ENCODE results near the gene CMAS. TPM values are rescaled to one million over a fixed set of nuclear protein-coding genes. Genes with fewer than 3 reads are reported as not detected.

The CMAS gene
- total RNA-seq, 1 donor from 2014 or later: 37.9 TPM

DNA sequence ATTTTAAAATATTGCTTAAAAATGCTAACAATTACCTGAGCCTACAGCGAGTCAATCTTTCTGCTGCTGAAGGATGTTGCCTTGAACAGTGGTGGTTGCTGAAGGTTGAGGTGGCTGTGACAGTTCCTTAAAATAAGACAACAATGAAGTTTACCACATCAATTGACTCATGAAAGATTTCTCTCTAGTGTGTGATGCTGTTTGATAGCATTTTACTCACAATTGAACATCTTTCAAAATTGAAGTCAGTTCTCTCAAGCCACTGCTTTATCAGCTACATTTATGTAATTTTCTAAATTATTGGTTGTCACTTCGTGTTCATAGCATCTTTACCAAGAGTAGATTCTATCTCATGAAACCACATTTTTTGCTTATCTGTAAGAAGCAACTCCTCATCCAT lies 20.3 kb downstream of the CMAS start:
- no peak overlapping the region for H3K4me2 ChIP-seq (ENCODE audit: low read length)
- FAIRE-seq (peak; percentile 17), DNase-seq (ENCODE audit: low read depth) (no peak)
- no peak overlapping the region for H3K9ac ChIP-seq (ENCODE audit: low read length)
- H3K4me3 Mint-ChIP-seq (ENCODE audit: unreplicated experiment): no peak overlapping the region
- H3K9me3 ChIP-seq (ENCODE audit: insufficient read depth, low read depth, low read length): no peaks in the 10 kb centered on the region
- no peak overlapping the region for H2AFZ ChIP-seq (ENCODE audit: low read depth, low read length)
- H4K20me1 ChIP-seq (ENCODE audit: insufficient read depth, low read length): no peaks in the 10 kb centered on the region
- H3K4me1 ChIP-seq (ENCODE audit: insufficient read depth, low read length): no peaks in the 10 kb centered on the region
- H3K27ac Mint-ChIP-seq (ENCODE audit: unreplicated experiment): no peak overlapping the region
- no peak overlapping the region for H3K27ac ChIP-seq (ENCODE audit: low read depth, low read length)
- H3K36me3 ChIP-seq (ENCODE audit: insufficient read depth, low read length): peaks cover 28% of the 10 kb centered on the region
- no peak overlapping the region for H3K4me3 ChIP-seq (ENCODE audit: insufficient read depth, low read depth, low read length)
- no peaks in the 10 kb centered on the region for H3K27me3 ChIP-seq (ENCODE audit: insufficient read depth, low read length)
- peaks cover 4% of the 10 kb centered on the region for H3K36me3 Mint-ChIP-seq (ENCODE audit: low read depth, unreplicated experiment)
- no peaks in the 10 kb centered on the region for H3K4me1 Mint-ChIP-seq (ENCODE audit: low read depth, unreplicated experiment)
- no peaks in the 10 kb centered on the region for H3K79me2 ChIP-seq (ENCODE audit: insufficient read depth, low read length)
- no peak for TF ChIP-seq EZH2 (IDR thresholded peaks at IDR 0.05; ENCODE audit: insufficient read depth, low read length)
- TF ChIP-seq, protein P1, sequence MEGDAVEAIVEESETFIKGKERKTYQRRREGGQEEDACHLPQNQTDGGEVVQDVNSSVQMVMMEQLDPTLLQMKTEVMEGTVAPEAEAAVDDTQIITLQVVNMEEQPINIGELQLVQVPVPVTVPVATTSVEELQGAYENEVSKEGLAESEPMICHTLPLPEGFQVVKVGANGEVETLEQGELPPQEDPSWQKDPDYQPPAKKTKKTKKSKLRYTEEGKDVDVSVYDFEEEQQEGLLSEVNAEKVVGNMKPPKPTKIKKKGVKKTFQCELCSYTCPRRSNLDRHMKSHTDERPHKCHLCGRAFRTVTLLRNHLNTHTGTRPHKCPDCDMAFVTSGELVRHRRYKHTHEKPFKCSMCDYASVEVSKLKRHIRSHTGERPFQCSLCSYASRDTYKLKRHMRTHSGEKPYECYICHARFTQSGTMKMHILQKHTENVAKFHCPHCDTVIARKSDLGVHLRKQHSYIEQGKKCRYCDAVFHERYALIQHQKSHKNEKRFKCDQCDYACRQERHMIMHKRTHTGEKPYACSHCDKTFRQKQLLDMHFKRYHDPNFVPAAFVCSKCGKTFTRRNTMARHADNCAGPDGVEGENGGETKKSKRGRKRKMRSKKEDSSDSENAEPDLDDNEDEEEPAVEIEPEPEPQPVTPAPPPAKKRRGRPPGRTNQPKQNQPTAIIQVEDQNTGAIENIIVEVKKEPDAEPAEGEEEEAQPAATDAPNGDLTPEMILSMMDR (IDR thresholded peaks at IDR 0.05; ENCODE audit: insufficient read depth, low read depth, low read length): no peak
- H3K9me3 Mint-ChIP-seq (ENCODE audit: unreplicated experiment): peaks cover 5% of the 10 kb centered on the region
- no peaks in the 10 kb centered on the region for H3K27me3 Mint-ChIP-seq (ENCODE audit: low read depth, unreplicated experiment)

DNA sequence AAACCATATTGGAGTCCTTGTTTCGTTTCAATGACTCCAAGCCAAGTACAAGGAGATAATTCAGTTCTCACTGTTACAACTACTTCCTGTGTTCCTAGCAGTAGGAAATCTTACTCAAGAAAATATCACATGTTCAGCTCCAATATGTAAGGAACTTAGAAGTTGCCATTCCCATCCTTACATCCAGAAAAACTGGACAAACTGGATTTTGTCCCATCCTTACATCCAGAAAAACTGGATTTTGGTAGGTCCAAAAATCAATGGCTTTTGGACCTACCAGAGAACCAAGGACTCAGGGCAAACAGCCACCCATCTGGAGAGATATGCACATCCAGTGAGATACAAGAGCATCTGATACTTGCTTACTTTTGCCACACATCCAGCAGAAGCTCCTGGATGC lies 23.8 kb downstream of the CMAS start:
- no peaks in the 10 kb centered on the region for H3K79me2 ChIP-seq (ENCODE audit: insufficient read depth, low read length)
- no peaks in the 10 kb centered on the region for H3K4me1 ChIP-seq (ENCODE audit: insufficient read depth, low read length)
- H4K20me1 ChIP-seq (ENCODE audit: insufficient read depth, low read length): no peaks in the 10 kb centered on the region
- Mint-ChIP-seq H3K9me3 (ENCODE audit: unreplicated experiment) (peaks cover 5% of the 10 kb centered on the region), H3K27me3 (ENCODE audit: low read depth, unreplicated experiment) (no peaks in the 10 kb centered on the region), H3K27ac (ENCODE audit: unreplicated experiment) (no peak overlapping the region), H3K4me1 (ENCODE audit: low read depth, unreplicated experiment) (no peaks in the 10 kb centered on the region), H3K36me3 (ENCODE audit: low read depth, unreplicated experiment) (peaks cover 4% of the 10 kb centered on the region), H3K4me3 (ENCODE audit: unreplicated experiment) (no peak overlapping the region)
- H3K36me3 ChIP-seq (ENCODE audit: insufficient read depth, low read length): peaks cover 11% of the 10 kb centered on the region
- H3K27me3 ChIP-seq (ENCODE audit: insufficient read depth, low read length): no peaks in the 10 kb centered on the region
- TF ChIP-seq, protein P1 (IDR thresholded peaks at IDR 0.05; ENCODE audit: insufficient read depth, low read depth, low read length): no peak
- no peak for TF ChIP-seq EZH2 (IDR thresholded peaks at IDR 0.05; ENCODE audit: insufficient read depth, low read length)
- H3K4me3 ChIP-seq (ENCODE audit: insufficient read depth, low read depth, low read length): no peak overlapping the region
- H3K4me2 ChIP-seq (ENCODE audit: low read length): no peak overlapping the region
- DNase-seq (ENCODE audit: low read depth) (no peak), FAIRE-seq (no peak)
- H3K9me3 ChIP-seq (ENCODE audit: insufficient read depth, low read depth, low read length): no peaks in the 10 kb centered on the region
- no peak overlapping the region for H2AFZ ChIP-seq (ENCODE audit: low read depth, low read length)
- H3K9ac ChIP-seq (ENCODE audit: low read length): no peak overlapping the region
- H3K27ac ChIP-seq (ENCODE audit: low read depth, low read length): no peak overlapping the region

DNA sequence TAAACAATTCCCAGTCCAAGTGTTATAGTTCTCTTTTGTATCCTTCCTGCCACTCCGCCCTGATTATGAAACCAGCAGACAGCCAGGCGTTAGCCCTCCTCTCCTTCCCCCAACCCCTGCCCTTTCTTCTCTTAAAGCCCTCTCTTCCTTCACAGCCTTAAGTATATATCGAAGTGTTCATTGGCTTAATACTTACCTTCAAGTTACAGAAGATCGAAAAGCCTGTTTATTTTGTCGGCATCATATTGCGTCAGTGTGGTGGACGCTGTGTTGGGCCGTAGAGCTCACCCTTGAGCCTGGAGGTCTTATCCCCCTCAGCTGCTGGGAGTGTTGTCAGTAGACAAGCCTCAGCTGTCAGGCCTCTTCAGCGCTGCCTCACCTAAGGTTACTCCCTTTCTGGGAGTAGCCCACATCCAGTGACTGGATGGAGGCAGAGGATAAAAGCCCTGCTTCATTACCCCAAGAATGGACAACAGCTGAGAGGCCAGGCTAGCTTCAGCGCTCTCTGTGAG lies 36.2 kb downstream of the CMAS start:
- no peak for TF ChIP-seq EZH2 (IDR thresholded peaks at IDR 0.05; ENCODE audit: insufficient read depth, low read length)
- TF ChIP-seq, protein P1 (IDR thresholded peaks at IDR 0.05; ENCODE audit: insufficient read depth, low read depth, low read length): no peak
- no peaks in the 10 kb centered on the region for H4K20me1 ChIP-seq (ENCODE audit: insufficient read depth, low read length)
- no peak overlapping the region for H3K27ac ChIP-seq (ENCODE audit: low read depth, low read length)
- H3K36me3 ChIP-seq (ENCODE audit: insufficient read depth, low read length): no peaks in the 10 kb centered on the region
- H3K27me3 ChIP-seq (ENCODE audit: insufficient read depth, low read length): no peaks in the 10 kb centered on the region
- Mint-ChIP-seq H3K27me3 (ENCODE audit: low read depth, unreplicated experiment) (no peaks in the 10 kb centered on the region), H3K36me3 (ENCODE audit: low read depth, unreplicated experiment) (no peaks in the 10 kb centered on the region), H3K4me3 (ENCODE audit: unreplicated experiment) (no peak overlapping the region), H3K27ac (ENCODE audit: unreplicated experiment) (no peak overlapping the region), H3K9me3 (ENCODE audit: unreplicated experiment) (no peaks in the 10 kb centered on the region), H3K4me1 (ENCODE audit: low read depth, unreplicated experiment) (no peaks in the 10 kb centered on the region)
- no peak overlapping the region for H2AFZ ChIP-seq (ENCODE audit: low read depth, low read length)
- no peak for FAIRE-seq
- no peak overlapping the region for H3K9ac ChIP-seq (ENCODE audit: low read length)
- H3K9me3 ChIP-seq (ENCODE audit: insufficient read depth, low read depth, low read length): no peaks in the 10 kb centered on the region
- no peak overlapping the region for H3K4me3 ChIP-seq (ENCODE audit: insufficient read depth, low read depth, low read length)
- H3K4me2 ChIP-seq (ENCODE audit: low read length): no peak overlapping the region
- no peaks in the 10 kb centered on the region for H3K4me1 ChIP-seq (ENCODE audit: insufficient read depth, low read length)
- H3K79me2 ChIP-seq (ENCODE audit: insufficient read depth, low read length): no peaks in the 10 kb centered on the region
- no peak for DNase-seq (ENCODE audit: low read depth)

Data from astrocyte (in vitro differentiated cells and primary cell).